ENCODE results near the gene UBAC2.
"Not testable (repeated sequence)": the region's sequence is repeated elsewhere in the genome, so short reads cannot be mapped to it uniquely, and the experiment has no call there.

GRCh38 chr13:99249178-99249577 is 48.5 kb downstream of the UBAC2 start:
- not testable (repeated sequence) for TF ChIP-seq PPARA (CRISPR knock-in tag; IDR thresholded peaks at IDR 0.05; ENCODE audit: borderline replicate concordance); CSRNP3 (CRISPR knock-in tag; IDR thresholded peaks at IDR 0.05); CSDC2 (CRISPR knock-in tag; IDR thresholded peaks at IDR 0.05); PATZ1 (CRISPR knock-in tag; IDR thresholded peaks at IDR 0.05; ENCODE audit: borderline replicate concordance); CREB5 (CRISPR knock-in tag; IDR thresholded peaks at IDR 0.05; ENCODE audit: low read depth); GLIS3 (CRISPR knock-in tag; IDR thresholded peaks at IDR 0.05); TCF4 (CRISPR knock-in tag; IDR thresholded peaks at IDR 0.05; ENCODE audit: borderline replicate concordance); RARB (CRISPR knock-in tag; IDR thresholded peaks at IDR 0.05); ISL1 (CRISPR knock-in tag; IDR thresholded peaks at IDR 0.05)
